GM23338 (cell line): ENCODE results near the gene MLLT11.

Source experiments
- CREB1 ChIP-seq: fragments of 250-450 bp; sonication (Bioruptor Pico); IDR thresholded peaks from 2 replicates; pipeline ENCODE4 v1.5.0; 2020; ENCODE audit warnings: low read depth, mild to moderate bottlenecking, moderate library complexity
- EZH2 ChIP-seq: fragments of 200-600 bp; sonication (generic); IDR thresholded peaks from one replicate; pipeline ENCODE4 v1.8.0; 2017; ENCODE audit warnings: antibody characterized with exemption, mild to moderate bottlenecking, low read depth; ENCODE audit not compliant: unreplicated experiment
- EZH2phosphoT487 ChIP-seq: fragments of 200-600 bp; sonication (generic); IDR thresholded peaks from one replicate; pipeline ENCODE4 v1.8.1; 2018; ENCODE audit warnings: antibody characterized with exemption; ENCODE audit not compliant: unreplicated experiment
- JUNB ChIP-seq: IDR thresholded peaks from one replicate; pipeline ENCODE4 v1.6.1; 2016; ENCODE audit warnings: antibody characterized with exemption; ENCODE audit not compliant: unreplicated experiment
- NANOG ChIP-seq: IDR thresholded peaks from 2 replicates; pipeline ENCODE4 v1.6.1; 2016; ENCODE audit warnings: antibody characterized with exemption, borderline replicate concordance
- POLR2AphosphoS5 ChIP-seq: IDR thresholded peaks from 2 replicates; pipeline ENCODE4 v1.6.1; 2016; ENCODE audit warnings: antibody characterized with exemption, low read depth
- STAT1 ChIP-seq: IDR thresholded peaks from one replicate; pipeline ENCODE4 v1.6.1; 2016; ENCODE audit warnings: antibody characterized with exemption; ENCODE audit not compliant: unreplicated experiment
- ZNF114 ChIP-seq: fragments of 250-450 bp; sonication (Bioruptor Pico); IDR thresholded peaks from 2 replicates; pipeline ENCODE4 v1.5.0; 2020; ENCODE audit warnings: mild to moderate bottlenecking, moderate library complexity
- TF ChIP-seq, protein P1 (sequence below), 2 experiments: fragments of 200-600 bp in 1 of 2; sonication (generic) in 1 of 2; conservative IDR thresholded peaks; 2 replicates each; pipeline versions ENCODE4 v1.5.1 to v1.6.1; 2016 to 2017; ENCODE audit warnings: antibody characterized with exemption in 2 of 2, low read depth in 2 of 2, mild to moderate bottlenecking in 2 of 2, moderate library complexity in 1 of 2
- TF ChIP-seq, protein P2 (sequence below): IDR thresholded peaks from one replicate; pipeline ENCODE4 v1.6.1; 2018; ENCODE audit warnings: antibody characterized with exemption; ENCODE audit not compliant: unreplicated experiment

- TF ChIP-seq ZNF114 = no peak
- no peak for TF ChIP-seq EZH2
- TF ChIP-seq, protein P1, sequence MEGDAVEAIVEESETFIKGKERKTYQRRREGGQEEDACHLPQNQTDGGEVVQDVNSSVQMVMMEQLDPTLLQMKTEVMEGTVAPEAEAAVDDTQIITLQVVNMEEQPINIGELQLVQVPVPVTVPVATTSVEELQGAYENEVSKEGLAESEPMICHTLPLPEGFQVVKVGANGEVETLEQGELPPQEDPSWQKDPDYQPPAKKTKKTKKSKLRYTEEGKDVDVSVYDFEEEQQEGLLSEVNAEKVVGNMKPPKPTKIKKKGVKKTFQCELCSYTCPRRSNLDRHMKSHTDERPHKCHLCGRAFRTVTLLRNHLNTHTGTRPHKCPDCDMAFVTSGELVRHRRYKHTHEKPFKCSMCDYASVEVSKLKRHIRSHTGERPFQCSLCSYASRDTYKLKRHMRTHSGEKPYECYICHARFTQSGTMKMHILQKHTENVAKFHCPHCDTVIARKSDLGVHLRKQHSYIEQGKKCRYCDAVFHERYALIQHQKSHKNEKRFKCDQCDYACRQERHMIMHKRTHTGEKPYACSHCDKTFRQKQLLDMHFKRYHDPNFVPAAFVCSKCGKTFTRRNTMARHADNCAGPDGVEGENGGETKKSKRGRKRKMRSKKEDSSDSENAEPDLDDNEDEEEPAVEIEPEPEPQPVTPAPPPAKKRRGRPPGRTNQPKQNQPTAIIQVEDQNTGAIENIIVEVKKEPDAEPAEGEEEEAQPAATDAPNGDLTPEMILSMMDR (conservative IDR thresholded peaks at IDR 0.05; ENCODE audit: low read depth in 2 of 2) = no peak
- TF ChIP-seq, protein P2, sequence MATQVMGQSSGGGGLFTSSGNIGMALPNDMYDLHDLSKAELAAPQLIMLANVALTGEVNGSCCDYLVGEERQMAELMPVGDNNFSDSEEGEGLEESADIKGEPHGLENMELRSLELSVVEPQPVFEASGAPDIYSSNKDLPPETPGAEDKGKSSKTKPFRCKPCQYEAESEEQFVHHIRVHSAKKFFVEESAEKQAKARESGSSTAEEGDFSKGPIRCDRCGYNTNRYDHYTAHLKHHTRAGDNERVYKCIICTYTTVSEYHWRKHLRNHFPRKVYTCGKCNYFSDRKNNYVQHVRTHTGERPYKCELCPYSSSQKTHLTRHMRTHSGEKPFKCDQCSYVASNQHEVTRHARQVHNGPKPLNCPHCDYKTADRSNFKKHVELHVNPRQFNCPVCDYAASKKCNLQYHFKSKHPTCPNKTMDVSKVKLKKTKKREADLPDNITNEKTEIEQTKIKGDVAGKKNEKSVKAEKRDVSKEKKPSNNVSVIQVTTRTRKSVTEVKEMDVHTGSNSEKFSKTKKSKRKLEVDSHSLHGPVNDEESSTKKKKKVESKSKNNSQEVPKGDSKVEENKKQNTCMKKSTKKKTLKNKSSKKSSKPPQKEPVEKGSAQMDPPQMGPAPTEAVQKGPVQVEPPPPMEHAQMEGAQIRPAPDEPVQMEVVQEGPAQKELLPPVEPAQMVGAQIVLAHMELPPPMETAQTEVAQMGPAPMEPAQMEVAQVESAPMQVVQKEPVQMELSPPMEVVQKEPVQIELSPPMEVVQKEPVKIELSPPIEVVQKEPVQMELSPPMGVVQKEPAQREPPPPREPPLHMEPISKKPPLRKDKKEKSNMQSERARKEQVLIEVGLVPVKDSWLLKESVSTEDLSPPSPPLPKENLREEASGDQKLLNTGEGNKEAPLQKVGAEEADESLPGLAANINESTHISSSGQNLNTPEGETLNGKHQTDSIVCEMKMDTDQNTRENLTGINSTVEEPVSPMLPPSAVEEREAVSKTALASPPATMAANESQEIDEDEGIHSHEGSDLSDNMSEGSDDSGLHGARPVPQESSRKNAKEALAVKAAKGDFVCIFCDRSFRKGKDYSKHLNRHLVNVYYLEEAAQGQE = no peak
- TF ChIP-seq EZH2phosphoT487 = no peak
- TF ChIP-seq STAT1 = no peak
- no peak for TF ChIP-seq CREB1 (CRISPR knock-in tag)
- TF ChIP-seq POLR2AphosphoS5 = no peak
- no peak for TF ChIP-seq JUNB
- TF ChIP-seq NANOG = no peak
Observed at GRCh38 chr1:151054971-151055547, 5.1 kb upstream of the MLLT11 start.
